Stimulated activated CD4-positive, alpha-beta T cell treated with anti-CD3 and anti-CD28 coated beads, Interleukin-4, amount 100 ng/mL, for 48 hours (primary cell): Measurements from ENCODE around the gene GNAZ.

Experiments
- DNase-seq, 2 donors: peaks; one replicate each; pipeline ENCODE4 v3.0.0-alpha.2; 2020; ENCODE audit warnings: low read depth in 2 of 2

The GNAZ gene

DNA sequence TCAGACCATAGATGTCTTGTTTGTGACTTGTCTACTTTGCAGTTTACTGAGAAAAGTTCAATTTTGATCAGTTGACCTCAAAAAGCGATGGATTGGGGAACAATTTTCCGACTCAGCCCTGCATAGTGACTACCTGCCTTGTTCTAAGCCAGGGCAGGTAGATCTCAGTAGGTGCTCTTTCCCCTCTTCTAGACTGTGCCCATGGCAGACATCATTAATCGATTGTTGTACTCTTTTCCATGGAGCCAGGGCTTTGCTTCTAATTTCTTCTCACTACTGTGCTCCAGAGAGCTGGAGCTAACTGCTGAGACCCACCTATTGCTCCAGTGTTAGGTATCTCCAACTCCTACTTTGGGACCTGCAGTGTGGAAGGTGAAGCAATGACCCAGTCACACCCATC is 84.8 kb downstream of the GNAZ start:
- DNase-seq, result no peak

DNA sequence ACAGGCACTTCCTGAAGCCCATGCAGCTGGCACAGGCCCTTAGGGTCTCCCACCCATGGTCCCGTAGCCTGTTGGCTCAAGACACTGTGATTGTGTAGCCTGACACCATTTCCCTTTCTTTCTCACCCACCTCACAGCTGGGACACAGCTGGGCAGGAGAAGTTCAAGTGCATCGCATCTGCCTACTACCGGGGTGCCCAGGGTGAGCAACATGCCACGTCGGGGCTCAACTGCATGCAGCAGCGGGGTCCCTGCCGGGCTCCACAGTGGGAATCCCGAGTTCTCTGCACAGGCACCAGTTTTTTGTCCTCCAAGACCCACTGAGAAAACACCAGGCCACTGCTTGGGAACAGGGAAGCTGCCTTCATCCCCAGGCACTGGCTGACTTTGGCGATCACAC is 85.5 kb downstream of the GNAZ start:
- no peak for DNase-seq

DNA sequence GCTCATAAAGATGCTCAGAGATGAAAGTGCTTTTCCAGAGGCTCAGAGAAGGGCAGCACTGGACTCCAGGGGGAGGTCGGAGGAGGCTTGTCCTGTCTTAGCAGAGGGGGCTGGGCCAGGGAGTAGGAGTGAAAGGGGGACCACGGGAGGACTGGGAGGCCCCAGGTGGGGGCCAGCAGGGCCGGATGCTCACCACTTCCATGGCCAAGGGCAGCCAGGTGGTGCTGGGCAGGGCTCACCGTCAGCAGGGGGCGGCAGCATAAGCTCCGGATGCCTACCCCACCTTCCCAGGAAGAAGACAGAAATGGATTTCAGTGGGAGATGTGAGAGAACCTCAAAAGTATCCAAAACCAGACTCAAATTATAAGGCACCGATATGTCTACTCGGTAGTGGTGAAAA is 86.0 kb downstream of the GNAZ start:
- DNase-seq, result no peak

DNA sequence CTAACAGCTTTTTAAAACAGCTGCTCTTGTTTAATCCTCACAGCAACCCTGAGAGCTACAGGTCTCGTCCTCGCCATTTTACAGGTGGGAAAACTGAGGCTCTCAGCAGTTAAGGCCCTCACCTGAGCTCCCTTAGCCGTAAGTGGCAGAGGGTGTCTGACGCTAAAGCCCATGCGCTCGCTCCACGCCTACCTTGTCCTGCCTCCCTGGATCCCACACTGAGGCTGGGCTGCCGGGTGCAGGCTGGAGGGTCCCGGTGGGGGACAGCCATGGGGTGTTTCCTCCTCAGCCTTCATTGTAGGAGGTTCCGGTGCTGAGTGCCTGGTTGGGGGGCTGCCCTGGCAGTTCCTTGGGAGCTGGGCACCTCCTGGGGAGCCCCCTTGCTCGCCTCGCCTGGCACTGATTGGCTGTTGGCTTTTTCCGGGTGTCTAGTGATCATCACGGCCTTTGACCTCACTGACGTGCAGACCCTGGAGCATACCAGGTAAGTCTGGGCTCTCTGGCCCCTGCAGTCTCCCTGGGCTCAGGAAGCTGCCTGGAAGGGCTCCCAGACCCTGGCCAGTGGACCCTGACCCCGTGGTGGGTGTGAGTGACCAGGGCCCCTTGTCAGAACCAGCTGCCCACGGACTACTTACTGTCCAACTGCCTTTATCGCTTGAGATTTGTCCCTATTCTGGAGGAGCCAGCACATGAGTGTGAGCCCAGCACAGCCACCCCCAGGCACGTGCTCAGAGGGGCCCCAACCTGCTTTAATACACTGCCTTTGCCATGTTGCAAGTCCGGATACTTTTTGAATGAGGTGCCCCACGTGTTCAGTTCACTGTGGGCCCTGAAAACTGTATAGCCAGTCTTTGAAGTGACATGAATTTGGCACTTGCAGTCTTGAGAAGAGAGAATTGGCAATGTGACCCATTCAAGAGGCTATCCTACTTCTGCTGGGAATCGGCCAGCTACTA is 87.5 kb downstream of the GNAZ start:
- DNase-seq, result no peak

DNA sequence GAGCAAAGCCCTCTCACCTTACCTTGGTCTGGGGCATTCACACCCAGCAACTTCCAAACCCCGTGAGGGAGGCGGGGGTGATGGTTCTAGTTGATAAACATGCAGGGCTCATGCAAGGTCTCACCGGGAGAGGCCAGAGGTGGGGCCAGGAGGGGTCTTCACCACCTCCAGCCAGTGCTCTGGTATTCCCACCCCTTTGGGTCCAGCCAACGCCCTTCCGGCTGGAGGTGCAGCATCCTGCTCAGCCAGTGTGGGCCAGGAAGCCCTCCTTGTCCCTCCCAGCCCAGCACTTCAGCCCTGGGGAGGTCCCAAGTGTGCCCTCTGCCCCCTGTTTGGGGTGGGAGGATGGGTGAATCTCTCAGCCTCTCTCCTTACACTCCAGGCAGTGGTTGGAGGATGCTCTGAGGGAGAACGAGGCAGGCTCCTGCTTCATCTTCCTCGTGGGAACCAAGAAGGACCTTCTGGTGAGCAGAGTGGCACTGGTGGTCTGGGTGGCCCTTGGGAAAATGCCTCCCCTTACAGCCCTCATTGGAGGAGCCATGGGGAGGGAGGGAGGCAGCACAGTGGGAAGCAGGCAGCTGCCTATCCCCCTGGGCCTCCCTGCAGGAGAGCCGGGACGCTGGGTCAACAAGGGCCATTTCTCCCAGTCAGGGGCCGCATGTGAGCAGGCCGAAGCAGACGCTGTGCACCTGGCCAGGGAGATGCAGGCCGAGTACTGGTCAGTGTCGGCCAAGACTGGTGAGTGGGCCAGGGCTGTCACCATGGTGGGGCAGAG is 88.4 kb downstream of the GNAZ start:
- DNase-seq, result no peak

DNA sequence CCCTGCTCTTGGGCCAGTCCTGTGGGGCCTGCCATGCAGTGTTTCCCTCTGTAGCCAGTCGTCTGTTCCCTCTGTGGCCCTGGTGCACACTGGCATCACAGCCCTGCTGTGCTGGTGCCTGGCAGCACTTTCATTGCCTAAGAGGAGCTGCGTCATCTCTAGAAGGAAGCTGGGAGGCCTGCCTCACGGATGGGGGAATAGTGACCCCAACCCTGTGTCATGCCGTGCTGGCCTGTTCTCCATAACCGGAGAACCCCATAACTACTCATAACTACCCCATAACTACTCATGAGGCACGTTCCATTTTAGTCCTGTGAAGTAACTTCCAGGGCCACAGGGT is 88.9 kb downstream of the GNAZ start:
- DNase-seq, result no peak

DNA sequence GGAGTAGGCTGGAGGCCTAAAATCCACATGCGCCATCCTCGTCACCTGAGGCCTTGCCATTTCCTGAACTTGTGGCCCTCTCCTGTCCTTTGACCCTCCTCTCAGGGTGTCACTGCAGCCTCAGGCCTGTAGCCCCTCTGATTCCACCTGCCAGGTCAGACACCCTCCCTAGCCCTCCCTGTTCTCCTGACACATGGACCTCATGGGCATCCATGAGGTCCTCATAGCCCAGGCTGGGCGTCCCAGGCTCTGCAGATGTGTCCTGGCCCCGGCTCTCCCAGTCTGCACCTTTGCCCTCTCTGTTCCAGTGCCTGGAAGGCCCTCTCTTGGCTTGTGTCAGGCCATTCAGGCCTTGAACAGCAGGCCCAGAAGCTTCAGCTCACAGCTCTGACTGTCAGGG is 90.7 kb downstream of the GNAZ start:
- no peak for DNase-seq

DNA sequence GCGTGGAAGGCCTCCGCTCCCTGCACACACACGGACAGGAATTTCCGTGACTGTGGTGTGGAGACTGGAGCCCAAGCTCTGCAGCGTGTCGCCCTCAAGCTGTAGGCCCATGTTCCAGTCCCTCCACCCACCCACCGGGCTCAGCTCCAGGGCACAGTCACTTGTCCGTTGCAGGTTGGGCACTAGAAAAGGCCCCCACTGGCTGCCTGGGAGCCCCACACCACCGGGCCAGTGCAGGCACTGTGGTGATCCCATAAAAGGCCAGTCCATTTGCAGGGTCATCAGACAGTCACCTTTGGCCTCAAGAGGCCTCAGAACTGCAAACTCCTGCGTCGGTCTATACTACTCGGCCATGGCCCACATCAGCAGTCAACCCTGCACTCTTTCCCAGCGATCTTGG is 91.3 kb downstream of the GNAZ start:
- DNase-seq, result no peak

DNA sequence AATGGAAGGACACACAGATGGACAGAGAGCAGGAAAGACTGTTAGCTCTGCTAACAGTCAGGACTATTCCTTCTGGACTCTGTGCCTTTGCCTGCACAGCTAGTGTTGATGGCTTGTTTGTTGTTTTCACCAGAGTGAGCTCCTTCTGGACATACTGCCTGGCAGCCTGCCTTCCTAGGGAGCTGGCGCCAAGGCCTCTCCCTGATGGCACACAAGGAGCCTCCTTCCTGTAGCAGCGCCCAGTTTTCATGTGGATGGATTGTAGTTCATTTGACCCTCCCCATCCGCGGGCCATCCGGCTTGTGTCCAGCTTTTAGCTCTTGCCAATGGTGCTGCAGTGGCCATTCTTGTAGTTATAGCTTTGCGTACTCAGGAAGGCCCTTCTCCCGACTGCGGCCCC is 93.3 kb downstream of the GNAZ start:
- no peak for DNase-seq

DNA sequence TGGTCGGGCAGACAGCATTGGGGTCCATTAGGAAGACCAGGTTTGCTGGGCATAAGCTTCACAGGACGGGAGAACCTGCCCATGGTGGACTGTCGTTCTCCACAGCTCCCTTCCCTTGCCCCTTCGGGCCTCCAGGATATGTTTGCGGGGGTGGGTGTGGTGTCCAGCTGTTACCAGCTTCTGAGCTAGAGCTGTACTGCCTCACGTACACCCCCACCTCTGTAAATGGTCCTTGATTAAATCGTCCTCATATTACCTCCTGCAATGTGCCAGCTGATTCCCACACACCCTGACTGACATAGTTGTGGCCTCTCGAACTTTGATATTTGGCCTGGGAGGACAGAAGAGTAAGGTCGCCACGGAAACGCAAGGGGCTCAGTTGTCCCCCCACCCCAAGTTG is 93.8 kb downstream of the GNAZ start:
- no peak for DNase-seq

DNA sequence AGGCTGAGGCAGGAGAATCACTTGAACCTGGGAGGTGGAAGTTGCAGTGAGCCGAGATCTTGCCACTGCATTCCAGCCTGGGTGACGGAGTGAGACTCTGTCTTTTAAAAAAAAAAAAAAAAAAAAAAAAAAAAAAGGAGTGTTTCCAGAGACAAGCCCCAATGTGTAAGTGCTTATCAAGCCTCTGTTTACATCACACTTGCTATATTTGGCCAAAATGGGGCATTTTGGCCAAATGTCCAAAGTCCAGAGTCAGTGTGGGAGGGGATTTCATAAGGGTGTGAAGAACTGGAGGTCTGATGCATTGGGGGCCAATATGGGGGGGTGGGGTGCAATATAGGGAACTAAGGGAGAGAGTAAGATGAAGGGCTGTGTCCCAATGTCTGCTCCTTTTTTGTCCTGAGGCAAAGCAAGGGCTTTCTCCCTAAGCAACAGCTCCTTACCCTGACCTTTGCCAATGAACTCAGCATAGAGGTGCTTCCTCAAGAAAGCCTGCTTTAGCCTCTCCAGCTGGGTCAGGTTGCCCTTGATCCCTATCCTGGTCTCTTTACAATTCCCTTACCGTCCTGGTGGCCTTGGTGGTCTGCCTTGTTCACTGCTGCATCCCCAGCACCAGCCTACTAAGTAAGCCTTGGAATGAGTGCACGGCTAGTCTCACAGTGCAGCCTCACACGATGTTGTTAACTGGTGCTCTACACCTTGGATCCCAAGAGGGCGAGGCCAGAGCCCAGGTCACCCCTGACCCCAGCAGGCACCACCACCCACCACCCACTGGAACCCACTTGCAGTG is 95.9 kb downstream of the GNAZ start:
- no peak for DNase-seq

DNA sequence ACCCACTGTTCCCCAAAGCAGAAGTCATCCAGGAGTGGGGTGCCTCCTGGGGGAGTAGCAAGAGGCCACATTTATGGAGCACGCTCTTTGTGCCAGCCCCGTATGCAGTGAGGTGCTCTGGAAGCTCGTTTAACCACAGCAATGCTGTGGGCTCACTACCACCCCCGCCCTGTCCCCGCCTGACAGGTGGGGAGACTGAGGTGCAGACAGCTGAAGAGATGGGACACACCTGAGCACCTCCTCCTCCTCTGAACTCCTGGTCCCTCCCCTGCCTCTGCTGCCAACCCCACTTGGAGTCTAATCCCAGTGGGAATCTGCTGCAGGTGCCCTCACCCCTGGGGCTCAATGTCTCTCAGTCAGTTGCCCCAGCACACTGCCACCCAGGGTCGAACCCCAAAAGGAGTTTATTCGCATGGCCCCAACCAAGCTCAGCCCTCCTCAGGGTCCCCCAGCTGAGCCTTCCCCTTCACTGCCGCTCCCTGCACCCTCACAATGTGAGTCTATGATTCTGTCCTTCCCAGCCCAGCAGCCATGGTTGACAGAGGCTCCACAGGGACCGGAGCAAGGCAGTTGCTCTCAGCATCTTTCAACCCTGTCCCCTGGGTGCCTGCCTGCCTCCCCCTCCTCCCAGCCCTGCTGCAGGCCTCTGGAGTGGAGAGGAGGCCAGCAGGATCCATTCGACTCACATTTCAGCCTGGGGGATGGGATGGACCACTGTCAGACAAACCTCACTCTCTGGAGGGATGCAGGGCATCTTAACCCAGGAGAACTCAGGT is 96.7 kb downstream of the GNAZ start:
- DNase-seq, result no peak

DNA sequence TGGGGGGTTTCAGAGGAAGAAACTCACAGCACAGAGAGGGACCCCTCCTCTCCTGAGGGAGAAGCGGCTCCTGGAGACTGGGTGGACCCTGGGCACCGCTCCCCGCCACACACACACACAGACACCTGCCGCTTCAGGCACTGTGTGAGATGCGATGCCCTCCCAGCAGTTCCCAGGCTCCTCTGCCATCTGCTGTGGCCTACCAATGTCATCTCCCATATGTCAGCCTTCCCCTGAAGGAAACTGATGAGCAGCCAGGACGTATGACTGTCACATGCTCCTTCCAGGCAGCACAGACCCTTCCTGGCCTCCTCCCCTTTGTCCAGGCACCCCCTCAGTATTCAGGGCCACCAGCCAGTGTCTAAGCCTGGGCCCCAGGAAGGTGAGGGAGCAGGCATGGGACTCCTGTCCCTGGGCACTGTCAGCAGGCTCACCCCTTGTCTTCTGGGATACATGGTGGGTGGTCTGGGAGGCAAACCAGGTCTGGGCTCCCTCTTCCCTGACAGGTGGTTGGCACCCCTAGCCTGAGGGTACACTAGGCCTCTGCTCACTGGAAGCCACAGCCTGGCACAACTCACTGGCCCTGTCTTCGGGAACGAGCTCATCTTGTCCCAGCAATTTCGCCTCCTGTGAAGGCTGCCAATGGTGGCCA is 98.2 kb downstream of the GNAZ start:
- DNase-seq, result no peak

DNA sequence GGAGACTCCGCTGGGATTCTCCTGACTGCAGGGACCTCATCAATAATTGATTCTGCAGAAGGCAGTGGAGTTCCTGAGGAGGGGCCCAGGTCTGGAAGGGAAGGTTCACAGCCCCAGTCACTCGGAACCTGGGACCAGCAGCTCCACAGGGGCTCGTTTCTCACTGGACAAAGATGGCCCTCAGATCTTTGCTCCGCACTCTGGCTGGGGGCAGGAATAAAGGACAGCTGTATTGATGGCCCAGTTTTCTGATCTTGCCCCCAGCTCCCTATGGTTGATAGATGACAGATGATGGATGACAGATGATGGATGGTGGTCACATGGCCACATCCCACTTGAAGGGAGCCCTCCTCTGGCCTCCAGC is 98.7 kb downstream of the GNAZ start:
- no peak for DNase-seq
